H1 (cell line): ENCODE measurements around the gene MAPK14. TPM values are rescaled to one million over a fixed set of nuclear protein-coding genes. Genes with fewer than 3 reads are reported as not detected.
A peak's percentile ranks its signal among the peaks of the same experiment; 100 is the strongest.

ENCODE experiments used
- CTCF ChIA-PET: fragments of 300-600 bp; sonication (Branson Sonifier 250); formaldehyde crosslinking; loops from one replicate; lab custom pipeline; 2021; ENCODE audit not compliant: partially characterized antibody; lab: Charles Lee
- POLR2A ChIA-PET: fragments of 300-600 bp; sonication (Branson Sonifier 250); formaldehyde crosslinking; loops from one replicate; lab custom pipeline; 2021; ENCODE audit warnings: inconsistent platforms; ENCODE audit not compliant: partially characterized antibody; lab: Charles Lee
- DNase-seq, 2 experiments: peaks; one replicate each; pipeline versions ENCODE4 v3.0.0 to v3.0.0-alpha.2; 2010 to 2022; ENCODE audit warnings: low spot score in 2 of 2, low read depth in 1 of 2, mixed read lengths in 1 of 2
- FAIRE-seq: peaks from 2 replicates; lab custom pipeline; 2011; peaks lifted over from hg19 to GRCh38; lab: Jason Lieb, UNC
- H2AFZ ChIP-seq: 2 replicates; pipeline ENCODE4 v1.8.1; 2012; ENCODE audit warnings: low read length, inconsistent platforms
- H2AK5ac ChIP-seq: 2 replicates; pipeline ENCODE4 v1.6.1; 2013; ENCODE audit warnings: low read depth, low read length
- H2BK120ac ChIP-seq: replicated peaks from 2 replicates; pipeline ENCODE3; 2013; ENCODE audit warnings: low read depth, low read length, inconsistent platforms
- H2BK12ac ChIP-seq: 2 replicates; pipeline ENCODE4 v1.6.1; 2013; ENCODE audit warnings: low read depth, low read length
- H2BK15ac ChIP-seq: 2 replicates; pipeline ENCODE4 v1.6.1; 2013; ENCODE audit warnings: low read length
- H2BK20ac ChIP-seq: 2 replicates; pipeline ENCODE4 v1.6.1; 2013; ENCODE audit warnings: low read length
- H2BK5ac ChIP-seq: 2 replicates; pipeline ENCODE4 v1.6.1; 2013; ENCODE audit warnings: low read depth, low read length
- H3K14ac ChIP-seq: 2 replicates; pipeline ENCODE4 v1.6.1; 2013; ENCODE audit warnings: inconsistent platforms; ENCODE audit not compliant: insufficient read length
- H3K18ac ChIP-seq: 2 replicates; pipeline ENCODE4 v1.6.1; 2013; ENCODE audit warnings: low read length; ENCODE audit errors: extremely low read depth
- H3K23ac ChIP-seq: 2 replicates; pipeline ENCODE4 v1.6.1; 2013; ENCODE audit warnings: inconsistent platforms; ENCODE audit not compliant: insufficient read length
- H3K23me2 ChIP-seq: 2 replicates; pipeline ENCODE4 v1.6.1; 2013; ENCODE audit warnings: low read depth, low read length
- H3K27ac ChIP-seq: 2 replicates; pipeline ENCODE4 v1.6.1; 2011; ENCODE audit warnings: low read depth, low read length, inconsistent platforms
- H3K27me3 ChIP-seq, 4 experiments: replicated peaks in 1 of 4; 1 replicate in 1 of 4; 2 replicates in 3 of 4; pipeline versions ENCODE4 v1.6.1 to v1.8.1; 2011 to 2013; ENCODE audit warnings: low read length in 3 of 4, mild to moderate bottlenecking in 3 of 4, inconsistent platforms in 2 of 4, mixed read lengths in 2 of 4, moderate library complexity in 1 of 4; ENCODE audit not compliant: control insufficient read depth in 3 of 4, insufficient read depth in 3 of 4; ENCODE audit errors: extremely low read depth in 1 of 4
- H3K36me3 ChIP-seq, 4 experiments: 2 replicates each; pipeline versions ENCODE4 v1.6.1 to v1.8.1; 2011 to 2013; ENCODE audit warnings: mild to moderate bottlenecking in 4 of 4, low read length in 3 of 4, moderate library complexity in 2 of 4, control low read depth in 1 of 4, inconsistent platforms in 1 of 4; ENCODE audit not compliant: insufficient read depth in 4 of 4, control insufficient read depth in 2 of 4
- H3K4ac ChIP-seq: replicated peaks from 2 replicates; pipeline ENCODE3; 2013; ENCODE audit warnings: low read length, low read depth, mixed read lengths, inconsistent platforms; ENCODE audit not compliant: insufficient read length
- H3K4me1 ChIP-seq, 4 experiments: replicated peaks in 1 of 4; 1 replicate in 1 of 4; 2 replicates in 3 of 4; pipeline versions ENCODE4 v1.6.1 to v1.8.1; 2011 to 2013; ENCODE audit warnings: low read length in 3 of 4, inconsistent platforms in 2 of 4, mixed read lengths in 1 of 4; ENCODE audit not compliant: insufficient read depth in 4 of 4, control insufficient read depth in 3 of 4
- H3K4me2 ChIP-seq, 2 experiments: 2 replicates each; pipeline versions ENCODE4 v1.6.1 to v1.8.1; 2011 to 2013; ENCODE audit warnings: low read depth in 2 of 2, low read length in 2 of 2, control low read depth in 1 of 2, inconsistent platforms in 1 of 2, mild to moderate bottlenecking in 1 of 2; ENCODE audit not compliant: insufficient read depth in 1 of 2
- H3K4me3 ChIP-seq, 4 experiments: fragments of 200-600, 300-600 bp in 1 of 4; sonication (generic), shearing (Covaris generic), sonication (Bioruptor Twin) in 1 of 4; 2 replicates each; pipeline versions ENCODE4 v1.5.1 to v1.8.1; 2011 to 2016; ENCODE audit warnings: low read length in 4 of 4, low read depth in 3 of 4, control low read depth in 2 of 4, inconsistent platforms in 2 of 4, mild to moderate bottlenecking in 2 of 4, mixed read lengths in 1 of 4, moderate library complexity in 1 of 4; ENCODE audit not compliant: insufficient read depth in 2 of 4; ENCODE audit errors: extremely low read depth in 1 of 4
- H3K56ac ChIP-seq: replicated peaks from 2 replicates; pipeline ENCODE3; 2013; ENCODE audit warnings: low read depth, mild to moderate bottlenecking, mixed read lengths, low read length, inconsistent platforms; ENCODE audit not compliant: insufficient read length
- H3K79me1 ChIP-seq: 2 replicates; pipeline ENCODE4 v1.6.1; 2013; ENCODE audit warnings: low read depth, low read length, control low read depth
- H3K79me2 ChIP-seq, 2 experiments: 2 replicates each; pipeline versions ENCODE4 v1.6.1 to v1.8.1; 2012 to 2013; ENCODE audit warnings: low read length in 2 of 2, mild to moderate bottlenecking in 2 of 2, inconsistent platforms in 1 of 2; ENCODE audit not compliant: insufficient read depth in 2 of 2, control insufficient read depth in 1 of 2
- H3K9ac ChIP-seq, 4 experiments: replicated peaks in 1 of 4; 1 replicate in 1 of 4; 2 replicates in 3 of 4; pipeline versions ENCODE4 v1.6.1 to v1.8.1; 2011 to 2013; ENCODE audit warnings: low read depth in 3 of 4, low read length in 3 of 4, control low read depth in 2 of 4, mild to moderate bottlenecking in 2 of 4, moderate library complexity in 2 of 4, inconsistent platforms in 1 of 4; ENCODE audit errors: extremely low read depth in 1 of 4
- H3K9me3 ChIP-seq, 2 experiments: 2 replicates each; pipeline versions ENCODE4 v1.6.1 to v1.8.1; 2012 to 2013; ENCODE audit warnings: mild to moderate bottlenecking in 2 of 2, moderate library complexity in 2 of 2, control low read depth in 1 of 2, inconsistent platforms in 1 of 2, low read depth in 1 of 2, low read length in 1 of 2, mixed read lengths in 1 of 2; ENCODE audit not compliant: insufficient read depth in 2 of 2
- H4K20me1 ChIP-seq, 2 experiments: replicated peaks in 1 of 2; 2 replicates each; pipeline versions ENCODE3 to v1.8.1; 2011 to 2013; ENCODE audit warnings: inconsistent platforms in 2 of 2, low read length in 2 of 2, mild to moderate bottlenecking in 1 of 2; ENCODE audit not compliant: insufficient read depth in 2 of 2, control insufficient read depth in 1 of 2
- H4K5ac ChIP-seq: 2 replicates; pipeline ENCODE4 v1.6.1; 2013; ENCODE audit warnings: low read length, low read depth, mixed read lengths, inconsistent platforms; ENCODE audit not compliant: insufficient read length
- H4K8ac ChIP-seq: 2 replicates; pipeline ENCODE4 v1.8.0; 2013; ENCODE audit warnings: mild to moderate bottlenecking, moderate library complexity, low read length, inconsistent platforms; ENCODE audit not compliant: insufficient read depth; ENCODE audit errors: extremely low read depth
- H4K91ac ChIP-seq: replicated peaks from 2 replicates; pipeline ENCODE3; 2013; ENCODE audit warnings: low read length, mixed read lengths, inconsistent platforms; ENCODE audit not compliant: insufficient read length
- CEBPB ChIP-seq: IDR thresholded peaks from 2 replicates; pipeline ENCODE4 v1.6.1; 2012; ENCODE audit warnings: low read depth, low read length
- E2F6 ChIP-seq: IDR thresholded peaks from 2 replicates; pipeline ENCODE4 v1.6.1; 2012; ENCODE audit warnings: inconsistent platforms
- MAX ChIP-seq: IDR thresholded peaks from 2 replicates; pipeline ENCODE4 v1.6.1; 2012; ENCODE audit warnings: inconsistent platforms
- RAD21 ChIP-seq, 2 experiments: IDR thresholded peaks in 1 of 2; conservative IDR thresholded peaks in 1 of 2; 2 replicates each; pipeline ENCODE4 v1.6.1; 2011; ENCODE audit warnings: low read depth in 2 of 2, low read length in 2 of 2, improper control_type of control experiment in 1 of 2, inconsistent platforms in 1 of 2, mild to moderate bottlenecking in 1 of 2, moderate library complexity in 1 of 2
- TEAD4 ChIP-seq: IDR thresholded peaks from 2 replicates; pipeline ENCODE4 v1.6.1; 2012; ENCODE audit warnings: low read depth, low read length, inconsistent platforms, mixed read lengths
- WGBS, 2 experiments: shearing (Covaris generic) in 1 of 2; methylation state at CpG; one replicate each; pipeline versions ENCODE4 v1.1.6 to v1.1.7; 2013 to 2015; ENCODE audit warnings: low lambda C conversion rate in 2 of 2, mixed read lengths in 2 of 2, inconsistent platforms in 1 of 2, low coverage in 1 of 2, missing lambda C conversion rate in 1 of 2; ENCODE audit not compliant: insufficient replicate concordance in 2 of 2, insufficient coverage in 1 of 2, insufficient read length in 1 of 2; ENCODE audit errors: extremely low coverage in 1 of 2, missing lambda C conversion rate in 1 of 2; 5-methylcytosine and 5-hydroxymethylcytosine counted together
- polyA plus RNA-seq, 7 experiments: library from polyadenylated mRNA; depleted of rRNA in 3 of 7; stranded (reverse) in 5 of 7; unstranded in 2 of 7; fragments of >200 nt in 5 of 7; fragments of 200-250 nt in 2 of 7; gene quantifications; 1 replicate in 5 of 7; 2 replicates in 1 of 7; 4 replicates in 1 of 7; pipeline versions ENCODE4 v1.2.1 to v1.2.3, GENCODE V29; 2011 to 2013; ENCODE audit warnings: missing spikeins in 2 of 7, mixed read lengths in 2 of 7
- total RNA-seq: library from RNA; stranded (reverse); fragmentation: NEBNext Ultra II Directional; extraction: Animal tissue kit (Norgen Biotek cat#: 25700); gene quantifications from 2 replicates; pipeline ENCODE4 v1.2.1, GENCODE V29; 2021

MAPK14 gene
- total and polyA plus RNA-seq, 2 of the 8 experiments (the other 6 are each of a cell fraction or from before 2014, with no cell fraction given): 18.1 to 39.3 TPM

DNA sequence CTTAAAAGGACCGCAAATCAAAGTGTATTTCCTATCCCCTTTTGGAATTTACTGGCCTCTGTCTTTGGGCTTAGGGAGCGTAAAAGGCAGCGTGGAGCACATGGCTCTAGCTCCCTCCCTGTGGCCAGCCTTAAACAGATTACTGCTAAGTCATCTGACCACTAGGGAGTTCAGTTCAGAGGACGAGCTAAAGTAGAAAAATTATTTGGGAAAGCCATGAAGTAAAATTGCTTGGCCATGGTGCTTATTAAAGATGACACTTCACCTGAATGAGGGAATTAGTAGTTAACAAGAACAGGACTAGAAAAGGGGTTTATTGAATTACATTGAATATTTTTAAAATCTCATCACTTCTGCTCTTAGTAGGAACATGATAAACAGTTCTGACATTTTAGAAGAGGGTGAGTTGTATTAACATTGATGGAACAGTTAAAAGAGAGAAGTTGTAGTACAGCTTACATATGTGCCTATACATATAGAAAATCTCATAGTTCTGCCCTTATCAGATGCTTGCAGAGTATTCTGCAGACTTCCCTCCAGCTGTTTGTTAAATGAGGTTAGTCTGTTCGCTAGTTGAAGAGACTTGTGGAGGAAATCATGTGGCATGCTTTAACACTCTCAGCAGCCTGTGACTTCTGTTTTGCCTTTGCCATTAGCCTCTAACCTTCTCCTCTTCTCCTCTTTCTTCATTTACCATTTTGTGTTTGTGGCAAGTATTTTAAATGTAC, 71.5 kb downstream of the MAPK14 start:
- Histone ChIP-seq H3K4me2 (no peak overlapping the region), H2BK5ac (no peak overlapping the region), H3K79me2 (no peaks in the 10 kb centered on the region), H2BK120ac (no peak overlapping the region), H3K23ac (no peak overlapping the region), H4K8ac (no peak overlapping the region), H4K5ac (no peak overlapping the region), H2BK20ac (no peak overlapping the region), H3K4me1 (peaks cover 0 to 4% (median 0%) of the 10 kb centered on the region in 4 experiments; a peak in 1 of 7 replicates), H3K36me3 (peaks cover 0 to 8% (median 4%) of the 10 kb centered on the region in 4 experiments; a peak in 5 of 8 replicates), H3K4ac (no peak overlapping the region), H2BK15ac (no peak overlapping the region), H2AFZ (no peak overlapping the region), H4K91ac (no peak overlapping the region), H3K9me3 (no peaks in the 10 kb centered on the region), H3K27ac (no peak overlapping the region), H3K56ac (no peak overlapping the region), H3K9ac (no peak overlapping the region), H3K4me3 (no peak overlapping the region), H3K14ac (no peak overlapping the region), H2AK5ac (no peak overlapping the region), H4K20me1 (peaks cover 0 to 2% of the 10 kb centered on the region in 2 experiments), H3K23me2 (no peaks in the 10 kb centered on the region), H2BK12ac (no peak overlapping the region), H3K27me3 (no peaks in the 10 kb centered on the region), H3K18ac (no peak overlapping the region), H3K79me1 (no peaks in the 10 kb centered on the region; the same call in 1 of the 2 replicates)
- TF ChIP-seq TEAD4 (no peak), CEBPB (no peak), RAD21 (IDR thresholded peaks at IDR 0.05 in 1 of 2, conservative IDR thresholded peaks at IDR 0.05 in 1 of 2; ENCODE audit: low read depth in 2 of 2, low read length in 2 of 2) (peak in 1 of 2 experiments; percentile 3; a peak in 1 of 4 replicates), MAX (peak; percentile 89), E2F6 (peak; percentile 72)
- no peak for FAIRE-seq
- CTCF ChIA-PET: interaction anchor here (0.6 to 1.3 kb wide), 2 partner anchors 21 to 22 kb away, joined by 3 read pairs; no protein-coding TSS in a partner anchor
- 68% methylated on average over 5 of the region's 5 CpGs; no CpG with 5 or more reads in 1 of the 2 experiments for WGBS, 2 experiments
- POLR2A ChIA-PET: interaction anchor here (0.8 kb wide), 1 partner anchor 98 kb away, joined by 3 read pairs; the partner anchor contains the start of gene BRPF3
- no peak for DNase-seq
